GM18519 (cell line): ENCODE results near the gene CAPZA2.

Experiments
- ATAC-seq: cut with Tn5 transposase; IDR thresholded peaks from one replicate; pipeline ENCODE4 v1.9.1; 2021; ENCODE audit warnings: mild to moderate bottlenecking, moderate library complexity; ENCODE audit not compliant: unreplicated experiment, low FRiP score

Gene CAPZA2

DNA sequence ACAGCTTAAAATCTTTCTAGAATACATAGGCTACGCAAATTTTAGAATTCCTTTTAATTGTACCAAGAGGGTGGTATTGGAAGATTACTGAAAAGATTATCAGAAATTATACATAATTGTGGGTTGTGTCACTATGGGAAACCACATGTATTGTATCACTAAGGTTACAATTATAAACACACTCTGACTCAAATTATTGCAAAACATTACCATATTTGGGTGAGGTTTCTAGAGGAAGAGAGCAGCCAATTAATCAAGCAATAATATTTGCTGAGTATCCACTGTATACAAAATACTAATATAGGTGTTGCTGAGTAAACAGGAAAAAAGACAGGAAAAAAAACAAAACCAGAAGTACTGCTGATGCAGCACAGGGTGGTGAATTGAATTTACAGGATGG, 3.1 kb upstream of the CAPZA2 start:
- no peak for ATAC-seq

- no peak for ATAC-seq
Observed at GRCh38 chr7:116861717-116862116, 670 bp upstream of the CAPZA2 start.

- no peak for ATAC-seq
Observed at GRCh38 chr7:116862951-116863670, 724 bp downstream of the CAPZA2 start.

- ATAC-seq = no peak
Observed at GRCh38 chr7:116863936-116864500, 1.6 kb downstream of the CAPZA2 start.

DNA sequence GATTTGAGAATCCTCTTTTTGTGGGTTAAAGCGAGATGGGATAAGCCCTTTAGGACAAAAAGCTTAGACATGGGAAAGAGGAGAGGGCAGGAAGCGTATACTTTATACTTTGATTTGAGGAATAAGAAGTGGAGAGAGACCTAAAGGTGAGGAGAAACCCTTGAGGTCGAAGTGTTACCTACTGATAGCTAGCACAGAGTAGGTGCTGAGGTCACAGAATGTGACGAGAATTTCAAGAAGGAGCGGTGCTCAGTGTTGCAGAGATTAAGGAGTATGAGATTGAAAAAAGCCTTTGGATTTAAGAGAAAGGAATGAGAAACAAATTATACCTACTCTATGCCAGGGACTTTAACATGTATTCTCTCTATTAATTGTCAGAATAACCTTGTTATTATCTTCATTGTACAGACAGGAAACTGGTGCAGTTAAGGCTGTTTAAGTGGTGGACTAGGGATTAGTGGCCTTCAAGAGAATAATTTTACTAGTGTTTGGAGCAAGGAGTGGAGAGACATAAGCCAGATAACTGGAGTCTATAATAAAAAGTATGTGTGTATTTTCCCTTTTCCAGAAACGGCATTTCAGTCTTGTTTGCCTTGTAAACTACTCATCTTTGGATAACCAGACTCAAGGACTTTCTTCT, 8.8 kb downstream of the CAPZA2 start:
- ATAC-seq = no peak

DNA sequence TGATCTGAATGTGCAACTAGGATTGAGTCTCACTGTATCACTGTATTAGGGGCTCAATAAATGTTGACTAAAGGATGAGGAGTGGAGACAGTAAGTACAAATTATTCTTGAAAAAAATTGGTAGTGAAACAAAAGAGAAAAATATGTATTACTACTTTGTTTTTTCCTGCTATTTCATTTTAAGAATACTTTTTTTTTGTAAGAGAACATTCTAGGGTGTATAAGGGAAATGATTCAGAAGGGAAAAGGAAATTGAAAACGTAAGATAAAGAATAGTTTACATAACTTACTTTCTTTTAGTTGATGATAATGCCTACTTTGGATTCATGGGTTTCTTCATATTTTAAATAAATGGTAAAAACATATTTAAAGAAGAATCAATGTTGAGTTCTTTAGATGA, 9.6 kb downstream of the CAPZA2 start:
- ATAC-seq = no peak

DNA sequence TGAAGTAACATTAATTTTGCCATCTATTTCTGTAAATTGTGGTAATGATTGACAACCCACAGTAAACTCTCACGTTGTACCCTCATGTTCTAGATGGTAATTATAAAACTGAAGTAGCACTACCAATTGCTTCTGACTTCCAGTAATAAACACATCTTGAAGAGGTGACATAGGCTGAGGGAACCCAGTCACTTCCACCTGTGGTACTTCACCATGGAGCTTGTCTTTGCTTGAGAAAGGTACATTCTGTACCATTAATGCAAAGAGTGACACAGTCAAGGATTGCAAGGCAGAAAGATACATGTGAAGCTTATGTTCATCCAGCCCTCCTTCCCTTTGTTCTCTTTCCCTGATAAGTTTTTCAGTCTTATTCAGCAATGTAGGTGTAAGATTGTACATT, 11.2 kb downstream of the CAPZA2 start:
- ATAC-seq = no peak

GRCh38 chr7:116876664-116877442, 14.5 kb downstream of the CAPZA2 start:
- no peak for ATAC-seq

- no peak for ATAC-seq
Observed at GRCh38 chr7:116877443-116878217, 15.2 kb downstream of the CAPZA2 start.

DNA sequence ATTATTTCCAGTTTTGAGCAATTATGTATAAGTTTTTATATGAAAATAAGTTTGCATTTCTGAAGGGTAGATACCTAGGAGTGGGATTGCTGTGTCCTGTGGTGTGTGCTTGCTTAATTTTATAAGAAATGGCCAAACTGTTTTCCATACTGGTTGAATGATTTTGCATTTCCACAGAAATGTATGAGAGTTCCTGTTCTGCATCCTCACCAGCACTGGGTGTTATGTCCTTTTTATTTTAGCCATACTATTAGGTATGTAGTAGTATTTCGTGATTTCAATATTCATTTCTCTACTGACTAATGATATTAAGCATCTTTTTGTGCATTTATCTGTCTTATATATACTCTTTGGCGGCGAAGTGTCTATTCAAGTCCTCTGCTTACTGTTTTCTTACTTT, 22.3 kb downstream of the CAPZA2 start:
- ATAC-seq = no peak

- ATAC-seq = no peak
Observed at GRCh38 chr7:116885724-116886123, 23.3 kb downstream of the CAPZA2 start.

DNA sequence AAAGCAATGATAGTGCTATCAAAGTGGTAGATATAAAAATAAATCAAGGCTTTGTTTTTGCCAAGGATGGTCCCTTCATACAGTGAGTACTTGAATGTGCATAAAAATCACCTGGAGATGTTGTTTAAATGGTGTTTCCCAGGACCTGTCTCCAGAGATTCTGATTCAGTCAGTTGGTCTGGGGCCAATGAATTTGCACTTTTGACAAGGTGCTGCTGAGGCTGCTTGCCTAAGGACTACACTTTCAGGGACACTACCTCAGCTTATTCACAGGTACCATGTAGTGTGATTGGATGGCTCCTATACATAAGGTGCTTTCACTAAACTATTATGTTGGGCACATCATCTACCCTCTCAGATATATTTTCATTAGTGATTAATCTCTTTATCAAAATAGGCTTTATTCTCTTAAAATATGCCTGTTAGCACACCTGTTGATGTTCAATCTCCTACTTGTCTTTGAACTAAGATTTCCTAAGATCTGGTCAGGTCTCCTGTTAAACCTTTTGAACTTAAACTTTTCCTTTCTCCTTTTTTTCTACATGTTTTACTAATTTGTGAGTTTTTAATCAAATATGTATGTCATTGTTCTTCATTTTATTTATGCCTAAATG, 24.3 kb downstream of the CAPZA2 start:
- ATAC-seq = no peak

- ATAC-seq = no peak
Observed at GRCh38 chr7:116888895-116889294, 26.5 kb downstream of the CAPZA2 start.

GRCh38 chr7:116895849-116896248, 33.5 kb downstream of the CAPZA2 start:
- no peak for ATAC-seq

GRCh38 chr7:116897661-116898060, 35.3 kb downstream of the CAPZA2 start:
- ATAC-seq = no peak

- ATAC-seq = no peak
Observed at GRCh38 chr7:116899308-116899707, 36.9 kb downstream of the CAPZA2 start.

- ATAC-seq = no peak
Observed at GRCh38 chr7:116901143-116901542, 38.8 kb downstream of the CAPZA2 start.

DNA sequence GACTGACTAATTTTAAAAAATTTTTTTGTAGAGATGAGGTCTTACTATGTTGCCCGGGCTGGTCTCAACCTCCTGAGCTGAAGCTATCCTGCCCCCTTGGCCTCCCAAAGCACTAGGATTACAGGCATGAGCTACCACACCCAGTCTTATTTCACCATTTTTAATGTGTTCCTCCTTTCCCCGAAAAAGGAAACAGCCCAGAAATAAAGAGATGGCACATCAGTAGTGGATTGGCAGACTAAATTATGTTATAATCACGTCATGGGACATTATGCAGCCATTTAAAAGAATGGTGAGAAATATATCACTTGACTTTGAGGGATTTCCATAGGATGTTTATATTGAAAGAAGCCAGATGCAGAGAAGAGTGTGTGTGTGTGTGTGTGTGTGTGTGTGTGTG, 40.5 kb downstream of the CAPZA2 start:
- ATAC-seq = no peak

GRCh38 chr7:116906391-116906790, 44.0 kb downstream of the CAPZA2 start:
- ATAC-seq = no peak

DNA sequence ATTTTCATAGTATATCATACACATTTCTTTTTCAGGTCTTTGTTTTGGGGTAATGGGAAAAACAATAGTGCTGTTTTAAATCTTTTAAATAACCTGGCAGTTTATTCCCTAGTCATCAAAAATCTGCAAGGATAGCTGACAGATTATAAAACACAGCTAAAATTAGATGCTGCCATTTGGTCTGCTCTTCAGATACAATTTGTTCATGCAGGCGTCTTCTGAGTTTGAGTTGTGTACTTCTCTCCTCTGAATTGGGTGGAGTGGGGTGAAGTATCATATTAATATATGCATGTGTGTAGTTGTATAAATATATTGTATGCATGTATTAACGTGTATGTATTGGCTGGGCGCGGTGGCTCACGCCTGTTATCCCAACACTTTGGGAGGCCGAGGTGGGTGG, 48.0 kb downstream of the CAPZA2 start:
- no peak for ATAC-seq
